HCT116 (cell line): ENCODE data around the gene NUDC. TPM values are rescaled to one million over a fixed set of nuclear protein-coding genes. Genes with fewer than 3 reads are reported as not detected.

ENCODE experiments used
- ATAC-seq: fragments of 200-7000 bp; cut with Tn5 transposase; 2 replicates; pipeline ENCODE4 v1.9.1; 2020; ENCODE audit warnings: mild to moderate bottlenecking, moderate library complexity
- BruUV-seq: library from RNA; stranded (reverse); fragments of 400-500 nt; replicated peaks from 2 replicates; lab custom pipeline; 2021; lab: Mats Ljungman, UMichigan
- CTCF ChIA-PET: fragments of 300-600 bp; sonication (Branson Sonifier 250); formaldehyde crosslinking; loops from one replicate; lab custom pipeline; 2021; ENCODE audit warnings: antibody characterized with exemption; lab: Charles Lee
- POLR2A ChIA-PET: fragments of 300-600, 350-600 bp; sonication (Branson Sonifier 250); formaldehyde crosslinking; loops from one replicate; lab custom pipeline; 2021; ENCODE audit warnings: antibody characterized with exemption; lab: Charles Lee
- RAD21 ChIA-PET, 2 experiments: fragments of 300-600 bp; sonication (Branson Sonifier 250); formaldehyde crosslinking; loops; one replicate each; lab custom pipeline; 2023; ENCODE audit warnings: low total read pairs in 2 of 2; ENCODE audit not compliant: uncharacterized antibody in 2 of 2, unreplicated experiment in 2 of 2, low non-redundant PET in 1 of 2; lab: Charles Lee
- DNase-seq: peaks from one replicate; pipeline ENCODE4 v3.0.0-alpha.2; 2010; ENCODE audit warnings: low read depth, low spot score
- H2AFZ ChIP-seq: fragments of 200-600 bp; shearing (Covaris generic), sonication (generic); 2 replicates; pipeline ENCODE4 v1.6.1; 2017; ENCODE audit warnings: low read depth, mixed run types, mixed read lengths, antibody characterized with exemption, low read length; ENCODE audit not compliant: poor library complexity, severe bottlenecking
- H3K27ac ChIP-seq: 2 replicates; pipeline ENCODE4 v1.5.1; 2012; ENCODE audit warnings: low read depth, low read length
- H3K27me3 ChIP-seq: fragments of 200-600 bp; sonication (generic); 2 replicates; pipeline ENCODE4 v1.6.1; 2016; ENCODE audit warnings: mixed run types, low read length, mixed read lengths; ENCODE audit not compliant: insufficient read depth
- H3K36me3 ChIP-seq, 2 experiments: fragments of 200-500 bp in 1 of 2; fragments of 200-600 bp in 1 of 2; sonication (Bioruptor generic) in 1 of 2; sonication (generic) in 1 of 2; 2 replicates each; pipeline versions ENCODE4 v1.5.1 to v1.6.1; 2014 to 2016; ENCODE audit warnings: low read length in 2 of 2, inconsistent platforms in 1 of 2, mixed read lengths in 1 of 2, mixed run types in 1 of 2; ENCODE audit not compliant: insufficient read depth in 2 of 2, control insufficient read depth in 1 of 2
- H3K4me1 ChIP-seq, 2 experiments: fragments of 200-600 bp in 1 of 2; sonication (generic) in 1 of 2; 2 replicates each; pipeline versions ENCODE4 v1.5.1 to v1.6.1; 2012 to 2017; ENCODE audit warnings: low read length in 2 of 2, inconsistent platforms in 1 of 2, mild to moderate bottlenecking in 1 of 2, mixed read lengths in 1 of 2, mixed run types in 1 of 2, moderate library complexity in 1 of 2; ENCODE audit not compliant: insufficient read depth in 2 of 2, control insufficient read depth in 1 of 2
- H3K4me2 ChIP-seq: fragments of 200-600 bp; sonication (generic); 2 replicates; pipeline ENCODE4 v1.6.1; 2017; ENCODE audit warnings: mixed run types, low read length, mixed read lengths
- H3K4me3 ChIP-seq, 2 experiments: fragments of 200-600 bp in 1 of 2; sonication (generic) in 1 of 2; replicated peaks in 1 of 2; 2 replicates each; pipeline ENCODE4 v1.5.1; 2011 to 2016; ENCODE audit warnings: low read length in 2 of 2, control low read depth in 1 of 2, low read depth in 1 of 2, mild to moderate bottlenecking in 1 of 2, mixed read lengths in 1 of 2, mixed run types in 1 of 2
- H3K79me2 ChIP-seq: fragments of 200-600 bp; sonication (generic); 2 replicates; pipeline ENCODE4 v1.6.1; 2017; ENCODE audit warnings: mild to moderate bottlenecking, mixed run types, low read length, moderate library complexity, mixed read lengths; ENCODE audit not compliant: insufficient read depth
- H3K9ac ChIP-seq: fragments of 200-600 bp; sonication (generic); 2 replicates; pipeline ENCODE4 v1.6.1; 2016; ENCODE audit warnings: low read length, mixed read lengths
- H3K9me2 ChIP-seq: fragments of 200-600 bp; sonication (generic), shearing (Covaris generic); 2 replicates; pipeline ENCODE4 v1.6.1; 2017; ENCODE audit warnings: mixed run types, mild to moderate bottlenecking, moderate library complexity; ENCODE audit not compliant: insufficient read depth
- H3K9me3 ChIP-seq, 2 experiments: fragments of 200-500 bp in 1 of 2; fragments of 200-600 bp in 1 of 2; sonication (Bioruptor generic) in 1 of 2; sonication (generic) in 1 of 2; 2 replicates each; pipeline ENCODE4 v1.6.1; 2014 to 2017; ENCODE audit warnings: low read length in 2 of 2, mixed read lengths in 2 of 2, inconsistent platforms in 1 of 2, low read depth in 1 of 2, mild to moderate bottlenecking in 1 of 2, mixed run types in 1 of 2, moderate library complexity in 1 of 2; ENCODE audit not compliant: control insufficient read depth in 1 of 2, insufficient read depth in 1 of 2
- H4K20me1 ChIP-seq: fragments of 200-600 bp; sonication (generic), shearing (Covaris generic); 2 replicates; pipeline ENCODE4 v1.6.1; 2017; ENCODE audit warnings: mixed run types, mild to moderate bottlenecking, moderate library complexity; ENCODE audit not compliant: insufficient read depth
- ATF3 ChIP-seq: IDR thresholded peaks from 2 replicates; pipeline ENCODE4 v1.6.1; 2012
- CBX3 ChIP-seq: IDR thresholded peaks from 2 replicates; pipeline ENCODE4 v1.6.1; 2012; ENCODE audit warnings: low read depth
- CEBPB ChIP-seq: IDR thresholded peaks from 2 replicates; pipeline ENCODE4 v1.6.1; 2012; ENCODE audit warnings: low read depth
- ELF1 ChIP-seq: IDR thresholded peaks from 2 replicates; pipeline ENCODE4 v1.6.1; 2012; ENCODE audit warnings: low read depth, borderline replicate concordance
- EZH2 ChIP-seq: fragments of 200-600 bp; sonication (generic); IDR thresholded peaks from 2 replicates; pipeline ENCODE4 v1.6.1; 2017; ENCODE audit warnings: antibody characterized with exemption, mixed run types
- EZH2phosphoT487 ChIP-seq: fragments of 200-600 bp; IDR thresholded peaks from 2 replicates; pipeline ENCODE4 v1.6.1; 2018; ENCODE audit warnings: antibody characterized with exemption, borderline replicate concordance
- JUND ChIP-seq: IDR thresholded peaks from 2 replicates; pipeline ENCODE4 v1.6.1; 2012
- MAX ChIP-seq: IDR thresholded peaks from 2 replicates; pipeline ENCODE4 v1.6.1; 2012
- POLR2AphosphoS5 ChIP-seq: IDR thresholded peaks from 2 replicates; pipeline ENCODE4 v1.6.1; 2011; ENCODE audit warnings: mild to moderate bottlenecking, low read depth, low read length, moderate library complexity
- RAD21 ChIP-seq: IDR thresholded peaks from 2 replicates; pipeline ENCODE4 v1.6.1; 2012; ENCODE audit warnings: low read depth, mild to moderate bottlenecking
- REST ChIP-seq: IDR thresholded peaks from 2 replicates; pipeline ENCODE4 v1.6.1; 2012; ENCODE audit warnings: low read depth
- SP1 ChIP-seq: IDR thresholded peaks from 2 replicates; pipeline ENCODE4 v1.6.1; 2012; ENCODE audit warnings: low read depth
- SRF ChIP-seq: IDR thresholded peaks from 2 replicates; pipeline ENCODE4 v1.6.1; 2012; ENCODE audit warnings: low read depth
- TCF7L2 ChIP-seq: IDR thresholded peaks from 2 replicates; pipeline ENCODE4 v1.7.0; 2011; ENCODE audit warnings: borderline replicate concordance, inconsistent platforms; ENCODE audit not compliant: insufficient read depth, insufficient read length; ENCODE audit errors: extremely low read depth
- YY1 ChIP-seq: IDR thresholded peaks from 2 replicates; pipeline ENCODE4 v1.6.1; 2011; ENCODE audit warnings: low read length, low read depth, moderate library complexity, mild to moderate bottlenecking; ENCODE audit not compliant: insufficient replicate concordance; ENCODE audit errors: extremely low read depth
- ZBTB33 ChIP-seq: IDR thresholded peaks from 2 replicates; pipeline ENCODE4 v1.6.1; 2011; ENCODE audit warnings: mild to moderate bottlenecking, low read length, moderate library complexity; ENCODE audit not compliant: insufficient replicate concordance; ENCODE audit errors: extremely low read depth
- intact Hi-C: fragments of 100-400 bp; cut with micrococcal nuclease; formaldehyde crosslinking; loops from 2 replicates; pipeline ENCODE4 v1.10.0; 2022
- total RNA-seq: library from RNA; stranded (reverse); gene quantifications from one replicate; pipeline ENCODE4 v1.2.1, GENCODE V29; 2021; ENCODE audit not compliant: unreplicated experiment

Gene NUDC
- total RNA-seq, 1 experiment from 2014 or later = 119 TPM

GRCh38 chr1:26923711-26924110 lies 2.2 kb downstream of the NUDC start:
- Histone ChIP-seq H3K9me2 (no peaks in the 10 kb centered on the region), H3K9ac (no peak overlapping the region), H3K27ac (no peak overlapping the region), H2AFZ (no peak overlapping the region), H3K79me2 (peaks cover 71% of the 10 kb centered on the region), H3K4me3 (no peak overlapping the region), H3K4me2 (peak overlapping the region; percentile 98), H3K9me3 (no peaks in the 10 kb centered on the region), H3K4me1 (peaks cover 9 to 26% of the 10 kb centered on the region in 2 experiments; a peak in 3 of 4 replicates), H3K27me3 (no peaks in the 10 kb centered on the region), H4K20me1 (peaks cover 11% of the 10 kb centered on the region; the same call in 1 of the 2 replicates), H3K36me3 (peaks cover 22 to 42% of the 10 kb centered on the region in 2 experiments)
- TF ChIP-seq TCF7L2 = no peak
- RAD21 ChIA-PET = no interaction called here
- POLR2A ChIA-PET = no interaction called here
- intact Hi-C loops = no loop called here
- ATAC-seq (no peak), DNase-seq (no peak)
- no TSS peak for BruUV-seq
- CTCF ChIA-PET = no interaction called here

GRCh38 chr1:26932531-26932930 lies 11.0 kb downstream of the NUDC start:
- Histone ChIP-seq H2AFZ (no peak overlapping the region), H3K4me3 (no peak overlapping the region), H3K27me3 (no peaks in the 10 kb centered on the region), H3K36me3 (peaks cover 35 to 51% of the 10 kb centered on the region in 2 experiments), H3K27ac (no peak overlapping the region), H3K4me1 (no peaks in the 10 kb centered on the region), H3K79me2 (peaks cover 94% of the 10 kb centered on the region), H4K20me1 (peaks cover 16% of the 10 kb centered on the region; the same call in 1 of the 2 replicates), H3K9me3 (no peaks in the 10 kb centered on the region), H3K4me2 (no peak overlapping the region), H3K9ac (no peak overlapping the region), H3K9me2 (no peaks in the 10 kb centered on the region)
- RAD21 ChIA-PET = no interaction called here
- CTCF ChIA-PET = no interaction called here
- no TSS peak for BruUV-seq
- intact Hi-C loops = no loop called here
- DNase-seq (no peak), ATAC-seq (no peak)
- POLR2A ChIA-PET = no interaction called here
- TF ChIP-seq POLR2AphosphoS5 (no peak), CEBPB (no peak), CBX3 (no peak), JUND (no peak), ELF1 (no peak), SRF (no peak), ATF3 (no peak), EZH2phosphoT487 (no peak), SP1 (no peak), REST (no peak), EZH2 (no peak), RAD21 (no peak), YY1 (no peak), TCF7L2 (no peak), MAX (no peak), ZBTB33 (no peak)
